IPS-20b (cell line): Measurements from ENCODE around the gene SELENOF.

Experiments
- H3K27ac ChIP-seq: one replicate; pipeline ENCODE4 v1.5.1; 2013; ENCODE audit warnings: low read length
- H3K27me3 ChIP-seq: 2 replicates; pipeline ENCODE4 v1.6.1; 2013; ENCODE audit warnings: mild to moderate bottlenecking, low read length, inconsistent platforms; ENCODE audit not compliant: insufficient read depth
- H3K36me3 ChIP-seq: 2 replicates; pipeline ENCODE4 v1.6.1; 2013; ENCODE audit warnings: low read depth, mild to moderate bottlenecking, inconsistent platforms, low read length, moderate library complexity; ENCODE audit not compliant: insufficient read depth
- H3K4me1 ChIP-seq: 2 replicates; pipeline ENCODE4 v1.6.1; 2013; ENCODE audit warnings: mild to moderate bottlenecking, control low read depth, inconsistent platforms, low read length, moderate library complexity; ENCODE audit not compliant: insufficient read depth
- H3K4me3 ChIP-seq: 2 replicates; pipeline ENCODE4 v1.5.1; 2013; ENCODE audit warnings: mild to moderate bottlenecking, low read length, inconsistent platforms
- H3K9ac ChIP-seq: 2 replicates; pipeline ENCODE4 v1.6.1; 2013; ENCODE audit warnings: low read depth, mild to moderate bottlenecking, inconsistent platforms, low read length, moderate library complexity
- H3K9me3 ChIP-seq: 2 replicates; pipeline ENCODE4 v1.6.1; 2013; ENCODE audit warnings: mild to moderate bottlenecking, low read depth, low read length, inconsistent platforms; ENCODE audit not compliant: insufficient read depth

SELENOF gene

GRCh38 chr1:86913896-86914600, at the start of gene SELENOF:
TSS of gene SELENOF (minus strand) at chr1:86914126. CDS start at chr1:86914111, 15 bp downstream.
- peak within 1 kb of the TSS; percentile 98 for H3K9ac ChIP-seq
- no peaks in the 10 kb centered on the region for H3K9me3 ChIP-seq
- H3K27ac ChIP-seq, result peak within 1 kb of the TSS; percentile 94
- H3K36me3 ChIP-seq, result peaks cover 21% of the 10 kb centered on the region
- peaks cover 8% of the 10 kb centered on the region for H3K4me1 ChIP-seq
- peak within 1 kb of the TSS; percentile 95 for H3K4me3 ChIP-seq
- H3K27me3 ChIP-seq, result no peaks in the 10 kb centered on the region

GRCh38 chr1:86960548-86960947, 46.6 kb upstream of the SELENOF start:
- no peaks in the 10 kb centered on the region; the same call in 1 of the 2 replicates for H3K9me3 ChIP-seq
- H3K27ac ChIP-seq, result no peak overlapping the region
- H3K4me1 ChIP-seq, result no peaks in the 10 kb centered on the region
- no peak overlapping the region for H3K4me3 ChIP-seq
- H3K9ac ChIP-seq, result no peak overlapping the region
- H3K27me3 ChIP-seq, result no peaks in the 10 kb centered on the region
- H3K36me3 ChIP-seq, result no peaks in the 10 kb centered on the region

GRCh38 chr1:86957221-86957620, 43.3 kb upstream of the SELENOF start:
- H3K9me3 ChIP-seq, result no peaks in the 10 kb centered on the region
- no peaks in the 10 kb centered on the region for H3K4me1 ChIP-seq
- no peak overlapping the region for H3K9ac ChIP-seq
- H3K27me3 ChIP-seq, result no peaks in the 10 kb centered on the region
- H3K4me3 ChIP-seq, result no peak overlapping the region
- no peaks in the 10 kb centered on the region for H3K36me3 ChIP-seq
- H3K27ac ChIP-seq, result no peak overlapping the region

- Histone ChIP-seq H3K36me3 (no peaks in the 10 kb centered on the region), H3K9me3 (no peaks in the 10 kb centered on the region), H3K27ac (no peak overlapping the region), H3K27me3 (no peaks in the 10 kb centered on the region), H3K4me1 (peaks cover 2% of the 10 kb centered on the region), H3K9ac (no peak overlapping the region), H3K4me3 (no peak overlapping the region)
Observed at GRCh38 chr1:86956221-86956620, 42.3 kb upstream of the SELENOF start.

- Histone ChIP-seq H3K27ac (no peak overlapping the region), H3K9ac (no peak overlapping the region), H3K4me1 (peaks cover 7% of the 10 kb centered on the region)
Observed at GRCh38 chr1:86955678-86956077, 41.8 kb upstream of the SELENOF start.

GRCh38 chr1:86953167-86953566, 39.2 kb upstream of the SELENOF start:
- no peak overlapping the region for H3K4me3 ChIP-seq
- H3K4me1 ChIP-seq, result peaks cover 13% of the 10 kb centered on the region
- no peaks in the 10 kb centered on the region for H3K9me3 ChIP-seq
- H3K9ac ChIP-seq, result no peak overlapping the region
- no peaks in the 10 kb centered on the region for H3K36me3 ChIP-seq
- H3K27ac ChIP-seq, result no peak overlapping the region
- no peaks in the 10 kb centered on the region for H3K27me3 ChIP-seq

More at GRCh38 chr1:86955678-86956077, 41.8 kb upstream of the SELENOF start:
- H3K27me3 ChIP-seq, result no peaks in the 10 kb centered on the region
- no peaks in the 10 kb centered on the region for H3K36me3 ChIP-seq
- H3K9me3 ChIP-seq, result no peaks in the 10 kb centered on the region
- H3K4me3 ChIP-seq, result no peak overlapping the region

- no peak overlapping the region for H3K9ac ChIP-seq
- H3K4me1 ChIP-seq, result peaks cover 17% of the 10 kb centered on the region
- no peaks in the 10 kb centered on the region for H3K27me3 ChIP-seq
- H3K9me3 ChIP-seq, result no peaks in the 10 kb centered on the region
- H3K4me3 ChIP-seq, result no peak overlapping the region
- no peak overlapping the region for H3K27ac ChIP-seq
- no peaks in the 10 kb centered on the region for H3K36me3 ChIP-seq
Observed at GRCh38 chr1:86951430-86951829, 37.5 kb upstream of the SELENOF start.

- Histone ChIP-seq H3K4me1 (peaks cover 17% of the 10 kb centered on the region), H3K27me3 (no peaks in the 10 kb centered on the region), H3K36me3 (no peaks in the 10 kb centered on the region), H3K9me3 (no peaks in the 10 kb centered on the region), H3K9ac (no peak overlapping the region), H3K27ac (no peak overlapping the region), H3K4me3 (0 out of 2 replicates have a peak overlapping the region, but pooled peaks have one; percentile 0)
Observed at GRCh38 chr1:86950712-86951419, 36.9 kb upstream of the SELENOF start.

GRCh38 chr1:86948212-86948611, 34.3 kb upstream of the SELENOF start:
- no peaks in the 10 kb centered on the region for H3K27me3 ChIP-seq
- H3K4me1 ChIP-seq, result peaks cover 17% of the 10 kb centered on the region
- H3K36me3 ChIP-seq, result no peaks in the 10 kb centered on the region
- no peak overlapping the region for H3K27ac ChIP-seq
- H3K9ac ChIP-seq, result no peak overlapping the region
- no peaks in the 10 kb centered on the region for H3K9me3 ChIP-seq
- H3K4me3 ChIP-seq, result no peak overlapping the region

GRCh38 chr1:86942743-86943142, 28.8 kb upstream of the SELENOF start:
- Histone ChIP-seq H3K4me1 (peaks cover 20% of the 10 kb centered on the region; the same call in 1 of the 2 replicates), H3K4me3 (no peak overlapping the region), H3K36me3 (no peaks in the 10 kb centered on the region), H3K27ac (no peak overlapping the region), H3K27me3 (no peaks in the 10 kb centered on the region), H3K9me3 (no peaks in the 10 kb centered on the region), H3K9ac (no peak overlapping the region)

- Histone ChIP-seq H3K9ac (no peak overlapping the region), H3K4me1 (peaks cover 20% of the 10 kb centered on the region; the same call in 1 of the 2 replicates), H3K27me3 (no peaks in the 10 kb centered on the region), H3K9me3 (no peaks in the 10 kb centered on the region), H3K36me3 (no peaks in the 10 kb centered on the region), H3K4me3 (no peak overlapping the region), H3K27ac (no peak overlapping the region)
Observed at GRCh38 chr1:86942042-86942441, 28.1 kb upstream of the SELENOF start.

- no peaks in the 10 kb centered on the region for H3K9me3 ChIP-seq
- peaks cover 18% of the 10 kb centered on the region; the same call in 1 of the 2 replicates for H3K4me1 ChIP-seq
- no peaks in the 10 kb centered on the region for H3K36me3 ChIP-seq
- no peak overlapping the region for H3K27ac ChIP-seq
- H3K4me3 ChIP-seq, result no peak overlapping the region
- H3K9ac ChIP-seq, result no peak overlapping the region
- H3K27me3 ChIP-seq, result no peaks in the 10 kb centered on the region
Observed at GRCh38 chr1:86940599-86940998, 26.7 kb upstream of the SELENOF start.
